PC-3 (cell line): ENCODE data around the gene TMIGD1. TPM values are rescaled to one million over a fixed set of nuclear protein-coding genes. Genes with fewer than 3 reads are reported as not detected.

ENCODE experiments used
- ATAC-seq: fragments of 200-7000 bp; cut with Tn5 transposase; 2 replicates; pipeline ENCODE4 v1.9.1; 2020; ENCODE audit warnings: mild to moderate bottlenecking, moderate library complexity
- BruUV-seq: library from RNA; stranded (reverse); fragments of 400-500 nt; replicated peaks from 2 replicates; lab custom pipeline; 2021; lab: Mats Ljungman, UMichigan
- CTCF ChIA-PET: fragments of 300-600 bp; sonication (Branson Sonifier 250); formaldehyde crosslinking; loops from one replicate; lab custom pipeline; 2022; ENCODE audit warnings: antibody characterized with exemption; lab: Charles Lee
- POLR2A ChIA-PET: fragments of 300-600 bp; sonication (Branson Sonifier 250); formaldehyde crosslinking; loops from one replicate; lab custom pipeline; 2022; ENCODE audit warnings: antibody characterized with exemption; ENCODE audit not compliant: unreplicated experiment; lab: Charles Lee
- DNase-seq: peaks from one replicate; pipeline ENCODE4 v3.0.0-alpha.2; 2015
- H2AFZ ChIP-seq: fragments of 300-600 bp; sonication (generic); 2 replicates; pipeline ENCODE4 v1.6.0; 2016; ENCODE audit warnings: antibody characterized with exemption, low read length
- H3F3A ChIP-seq: fragments of 300-600 bp; sonication (generic); one replicate; pipeline ENCODE4 v1.6.0; 2017; ENCODE audit warnings: antibody characterized with exemption, low read length, control low read depth, mild to moderate bottlenecking; ENCODE audit not compliant: unreplicated experiment
- H3K27ac ChIP-seq: fragments of 300-600 bp; sonication (generic); 2 replicates; pipeline ENCODE4 v1.5.1; 2016; ENCODE audit warnings: mild to moderate bottlenecking, low read length
- H3K27me3 ChIP-seq: fragments of 300-600 bp; sonication (generic); 2 replicates; pipeline ENCODE4 v1.6.1; 2016; ENCODE audit warnings: low read length, mixed read lengths
- H3K36me3 ChIP-seq: fragments of 300-600 bp; sonication (generic); 2 replicates; pipeline ENCODE4 v1.6.1; 2016; ENCODE audit warnings: low read depth, mixed run types, low read length, mixed read lengths
- H3K4me1 ChIP-seq: fragments of 300-600 bp; sonication (generic); 2 replicates; pipeline ENCODE4 v1.5.1; 2016; ENCODE audit warnings: low read length; ENCODE audit not compliant: insufficient read depth
- H3K4me2 ChIP-seq: fragments of 300-600 bp; sonication (generic); 2 replicates; pipeline ENCODE4 v1.6.0; 2016; ENCODE audit warnings: low read length
- H3K4me3 ChIP-seq: fragments of 300-600 bp; sonication (generic); 2 replicates; pipeline ENCODE4 v1.5.1; 2016; ENCODE audit warnings: mild to moderate bottlenecking, low read length, mixed read lengths
- H3K79me2 ChIP-seq: fragments of 300-600 bp; sonication (generic); 2 replicates; pipeline ENCODE4 v1.6.1; 2017; ENCODE audit warnings: low read length, mixed read lengths
- H3K9ac ChIP-seq: fragments of 300-600 bp; sonication (generic); 2 replicates; pipeline ENCODE4 v1.6.0; 2016; ENCODE audit warnings: mild to moderate bottlenecking, low read length
- H3K9me2 ChIP-seq: fragments of 300-600 bp; sonication (generic); replicated peaks from 2 replicates; pipeline ENCODE4 v1.6.1; 2016; ENCODE audit warnings: mixed run types, low read length, mixed read lengths
- H3K9me3 ChIP-seq: fragments of 300-600 bp; sonication (generic); 2 replicates; pipeline ENCODE4 v1.6.1; 2016; ENCODE audit warnings: low read length, mixed read lengths
- H4K20me1 ChIP-seq: fragments of 300-600 bp; sonication (generic); 2 replicates; pipeline ENCODE4 v1.6.1; 2016; ENCODE audit warnings: low read length, mixed read lengths
- CTCF ChIP-seq: fragments of 300-600 bp; sonication (generic); conservative IDR thresholded peaks from 2 replicates; pipeline ENCODE4 v1.5.1; 2017; ENCODE audit warnings: antibody characterized with exemption, low read depth, mild to moderate bottlenecking, low read length
- EZH2 ChIP-seq: fragments of 300-600 bp; sonication (generic); IDR thresholded peaks from one replicate; pipeline ENCODE4 v1.6.1; 2017; ENCODE audit warnings: antibody characterized with exemption, mild to moderate bottlenecking, low read length; ENCODE audit not compliant: unreplicated experiment
- EZH2phosphoT487 ChIP-seq: fragments of 300-600 bp; sonication (generic); IDR thresholded peaks from 2 replicates; pipeline ENCODE4 v1.6.1; 2018; ENCODE audit warnings: mild to moderate bottlenecking, antibody characterized with exemption, low read length, borderline replicate concordance
- intact Hi-C: fragments of 100-400 bp; cut with micrococcal nuclease; formaldehyde crosslinking; loops from 2 replicates; pipeline ENCODE4 v1.9.0; 2023
- total RNA-seq: library from RNA; depleted of rRNA; stranded (reverse); fragments of >200 nt; gene quantifications from 2 replicates; pipeline ENCODE4 v1.2.3, GENCODE V29; 2014; rRNA removed

The TMIGD1 gene
- total RNA-seq, 1 experiment from 2014 or later = not detected

DNA sequence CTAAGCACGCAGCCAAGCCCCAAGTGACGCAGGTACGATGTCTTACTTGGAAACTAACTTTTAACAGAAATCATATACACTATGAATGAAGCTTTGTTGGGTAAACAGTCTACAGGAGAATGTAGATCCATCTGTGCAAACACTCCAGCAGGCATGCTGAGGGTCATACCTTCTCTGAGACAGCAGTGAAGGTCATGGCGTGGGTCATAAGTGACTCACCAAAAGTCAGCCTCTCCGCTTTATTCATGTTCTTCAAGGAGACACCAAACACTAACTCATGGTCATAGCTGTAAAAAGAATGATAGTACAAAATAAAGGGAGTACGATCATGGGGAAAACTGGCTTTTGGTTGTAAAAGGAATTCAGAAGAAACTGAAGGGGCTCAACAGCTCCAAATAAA is 62.8 kb downstream of the TMIGD1 start:
- H3K9me2 ChIP-seq = no peaks in the 10 kb centered on the region
- POLR2A ChIA-PET = no interaction called here
- no peak overlapping the region for H3K9ac ChIP-seq
- no peak overlapping the region for H3K4me3 ChIP-seq
- no peaks in the 10 kb centered on the region for H4K20me1 ChIP-seq
- no peak overlapping the region for H3K4me2 ChIP-seq
- intact Hi-C loops = no loop called here
- no peaks in the 10 kb centered on the region for H3K9me3 ChIP-seq
- H3F3A ChIP-seq = no peaks in the 10 kb centered on the region
- no TSS peak for BruUV-seq
- no peak overlapping the region for H3K27ac ChIP-seq
- no peaks in the 10 kb centered on the region for H3K4me1 ChIP-seq
- H3K79me2 ChIP-seq = no peaks in the 10 kb centered on the region
- no peak for DNase-seq
- TF ChIP-seq EZH2phosphoT487 = no peak
- TF ChIP-seq CTCF = no peak
- no peak for TF ChIP-seq EZH2
- H3K36me3 ChIP-seq = peaks cover 22% of the 10 kb centered on the region
- no peak overlapping the region for H2AFZ ChIP-seq
- no peak for ATAC-seq
- no peaks in the 10 kb centered on the region for H3K27me3 ChIP-seq
- CTCF ChIA-PET = no interaction called here

- DNase-seq (no peak), ATAC-seq (no peak)
- ChIA-PET POLR2A (no interaction called here), CTCF (no interaction called here)
- Histone ChIP-seq H3F3A (no peaks in the 10 kb centered on the region), H4K20me1 (no peaks in the 10 kb centered on the region), H3K4me3 (no peak overlapping the region), H3K27me3 (no peaks in the 10 kb centered on the region), H3K9me3 (no peaks in the 10 kb centered on the region), H3K9ac (no peak overlapping the region), H3K4me1 (no peaks in the 10 kb centered on the region), H3K27ac (no peak overlapping the region), H2AFZ (no peak overlapping the region), H3K4me2 (no peak overlapping the region), H3K9me2 (no peaks in the 10 kb centered on the region), H3K36me3 (peaks cover 20% of the 10 kb centered on the region), H3K79me2 (no peaks in the 10 kb centered on the region)
- no TSS peak for BruUV-seq
- intact Hi-C loops = no loop called here
- TF ChIP-seq EZH2phosphoT487 (no peak), EZH2 (no peak), CTCF (no peak)
Measured at GRCh38 chr17:30267625-30268024, 66.2 kb downstream of the TMIGD1 start.

Other genes starting within 250 kb of the TMIGD1 start
- gene NSRP1, start 217.2 kb downstream of the TMIGD1 start, total RNA-seq = 6.4 and 8.6 TPM in 2 replicates
- not detected in 2 replicates for gene SLC6A4, start 98.4 kb downstream of the TMIGD1 start, total RNA-seq
- gene BLMH, start 42.1 kb downstream of the TMIGD1 start, total RNA-seq = 15.9 and 19.1 TPM in 2 replicates
- gene CPD, start 44.9 kb upstream of the TMIGD1 start, total RNA-seq = 23.0 and 30.9 TPM in 2 replicates
- 14.2 and 22.2 TPM in 2 replicates for gene GOSR1, start 143.4 kb upstream of the TMIGD1 start, total RNA-seq